IPS-18c (cell line): ENCODE results near the gene GAS6.

Experiments used
- H3K4me3 ChIP-seq: 2 replicates; pipeline ENCODE4 v1.7.0; 2013; ENCODE audit warnings: low read depth, mild to moderate bottlenecking, low read length, moderate library complexity; ENCODE audit not compliant: insufficient read depth
- H3K9me3 ChIP-seq: one replicate; pipeline ENCODE4 v1.6.1; 2013; ENCODE audit warnings: mild to moderate bottlenecking, low read length, moderate library complexity; ENCODE audit not compliant: control insufficient read depth, insufficient read depth

Gene GAS6

DNA sequence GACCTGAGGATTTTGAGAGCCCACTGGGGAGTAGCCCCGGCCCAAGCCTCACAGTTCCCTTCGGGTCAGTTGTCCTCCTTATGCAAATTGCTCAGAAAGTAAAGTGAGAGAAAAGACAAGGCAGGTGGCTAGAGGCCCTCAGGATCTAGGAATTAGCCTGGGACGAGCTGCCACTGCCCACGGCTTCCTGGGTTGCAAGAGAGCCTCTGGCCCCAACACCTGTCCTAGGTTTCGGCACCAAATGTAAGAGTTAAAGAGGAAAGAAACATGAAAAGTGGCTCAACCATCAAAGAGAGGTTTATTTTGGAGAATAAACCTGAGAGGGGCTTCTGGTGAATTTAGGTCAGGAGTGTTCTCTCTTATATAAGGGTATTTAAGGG lies 79.2 kb downstream of the GAS6 start:
- H3K9me3 ChIP-seq: no peaks in the 10 kb centered on the region
- H3K4me3 ChIP-seq: no peak overlapping the region

DNA sequence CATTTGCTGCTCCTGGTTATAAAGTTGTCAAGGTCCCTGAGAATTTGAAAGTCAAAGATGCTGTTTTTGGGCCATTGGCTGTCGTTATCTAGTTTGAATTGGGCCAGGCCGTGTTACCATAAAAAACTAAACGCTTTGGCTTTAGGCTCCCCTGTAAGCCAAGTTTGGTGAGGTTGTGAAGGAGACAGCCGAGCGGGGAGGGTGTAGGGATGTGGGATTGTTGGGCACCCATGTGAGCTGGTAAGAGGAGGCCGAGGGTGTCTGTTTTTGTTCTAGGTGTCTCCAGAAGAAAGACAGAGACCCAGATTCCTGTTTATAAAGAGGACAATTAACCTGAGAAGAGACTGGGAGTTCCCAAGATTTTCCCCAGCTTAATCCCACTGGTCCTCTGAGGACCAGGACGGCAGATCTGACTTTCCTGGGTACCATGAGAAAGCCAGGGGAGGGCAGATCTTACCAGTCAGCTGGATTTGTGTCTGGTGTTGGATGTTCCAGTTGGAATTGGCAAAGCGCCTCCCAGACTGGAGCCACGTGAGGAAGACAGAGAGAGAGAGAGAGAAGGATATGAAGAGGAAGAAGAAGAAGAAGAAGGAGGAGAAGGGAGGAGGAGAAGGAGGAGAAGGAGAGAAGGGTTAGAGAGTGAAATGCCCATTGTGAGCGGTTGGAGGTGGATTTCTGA lies 79.8 kb downstream of the GAS6 start:
- Histone ChIP-seq H3K4me3 (no peak overlapping the region), H3K9me3 (no peaks in the 10 kb centered on the region)

DNA sequence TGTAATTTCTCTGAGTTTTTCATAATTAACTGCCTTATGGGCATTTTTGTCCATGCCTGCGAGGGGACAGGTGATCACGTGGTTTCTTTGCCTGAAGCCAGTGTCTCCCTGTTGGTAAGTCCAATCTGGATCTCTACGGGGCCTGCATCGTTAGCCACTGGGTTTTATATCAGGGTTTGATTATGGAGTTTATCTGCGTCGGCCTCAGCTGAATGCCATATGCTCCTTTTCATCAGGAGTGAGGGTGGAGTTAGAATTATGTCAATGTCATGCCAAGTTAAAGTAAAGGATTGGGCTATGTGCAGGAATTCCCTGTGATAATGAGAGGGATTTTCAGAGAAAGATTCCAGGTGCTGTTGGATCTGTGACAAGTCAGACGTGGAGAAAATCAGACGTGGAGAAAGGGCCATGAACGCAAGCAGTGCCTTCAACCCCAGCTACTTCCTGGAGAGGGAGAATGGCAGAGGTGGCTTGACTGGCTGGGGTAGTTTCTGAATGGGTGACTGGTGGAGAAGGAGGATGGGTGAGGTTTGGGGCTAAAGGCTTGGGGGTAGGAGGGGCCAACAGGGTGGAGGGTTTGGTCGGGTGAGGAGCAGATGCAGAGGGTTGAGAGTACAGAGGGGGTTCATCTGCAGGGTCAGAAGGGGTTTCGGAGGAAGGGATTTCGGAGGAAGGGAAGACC lies 80.5 kb downstream of the GAS6 start:
- Histone ChIP-seq H3K4me3 (no peak overlapping the region), H3K9me3 (no peaks in the 10 kb centered on the region)

DNA sequence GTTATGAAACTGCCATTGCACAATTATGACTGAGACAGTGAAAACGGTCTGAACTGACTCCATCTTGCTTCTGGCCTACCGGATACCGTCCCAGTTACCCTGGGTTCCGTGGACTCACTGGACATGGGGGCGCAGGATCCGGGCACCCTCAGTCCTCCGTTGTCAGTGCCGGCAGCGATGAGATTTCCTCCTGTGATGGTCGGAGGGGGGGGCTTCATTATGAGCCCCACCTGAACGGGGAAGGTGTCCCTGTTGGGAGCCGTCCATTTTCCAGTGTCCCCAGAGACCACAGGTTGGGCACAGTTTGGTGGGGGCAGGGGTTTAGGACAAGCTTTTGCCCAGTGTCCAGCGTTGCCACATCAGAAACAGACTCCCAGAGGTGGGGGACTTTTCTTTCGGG lies 81.4 kb downstream of the GAS6 start:
- no peaks in the 10 kb centered on the region for H3K9me3 ChIP-seq
- no peak overlapping the region for H3K4me3 ChIP-seq

DNA sequence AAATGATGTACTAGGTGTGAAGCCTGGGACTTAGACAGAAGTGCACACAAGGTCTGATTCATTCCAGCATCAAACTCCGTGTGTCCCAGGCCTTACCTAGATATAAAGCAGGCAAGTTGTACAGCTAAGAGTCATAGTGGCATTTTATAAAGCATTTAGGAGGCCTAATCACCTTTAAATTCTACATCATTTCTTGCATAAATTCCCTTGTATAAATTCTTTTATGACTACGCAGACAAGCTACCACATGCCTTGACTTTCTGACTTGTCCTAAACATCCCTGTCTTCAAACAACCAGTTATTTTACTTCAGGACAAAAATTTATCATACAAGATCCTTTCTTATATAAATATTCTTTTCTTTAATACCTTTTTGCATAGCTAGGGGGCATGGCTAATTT lies 82.3 kb downstream of the GAS6 start:
- H3K9me3 ChIP-seq: no peaks in the 10 kb centered on the region

DNA sequence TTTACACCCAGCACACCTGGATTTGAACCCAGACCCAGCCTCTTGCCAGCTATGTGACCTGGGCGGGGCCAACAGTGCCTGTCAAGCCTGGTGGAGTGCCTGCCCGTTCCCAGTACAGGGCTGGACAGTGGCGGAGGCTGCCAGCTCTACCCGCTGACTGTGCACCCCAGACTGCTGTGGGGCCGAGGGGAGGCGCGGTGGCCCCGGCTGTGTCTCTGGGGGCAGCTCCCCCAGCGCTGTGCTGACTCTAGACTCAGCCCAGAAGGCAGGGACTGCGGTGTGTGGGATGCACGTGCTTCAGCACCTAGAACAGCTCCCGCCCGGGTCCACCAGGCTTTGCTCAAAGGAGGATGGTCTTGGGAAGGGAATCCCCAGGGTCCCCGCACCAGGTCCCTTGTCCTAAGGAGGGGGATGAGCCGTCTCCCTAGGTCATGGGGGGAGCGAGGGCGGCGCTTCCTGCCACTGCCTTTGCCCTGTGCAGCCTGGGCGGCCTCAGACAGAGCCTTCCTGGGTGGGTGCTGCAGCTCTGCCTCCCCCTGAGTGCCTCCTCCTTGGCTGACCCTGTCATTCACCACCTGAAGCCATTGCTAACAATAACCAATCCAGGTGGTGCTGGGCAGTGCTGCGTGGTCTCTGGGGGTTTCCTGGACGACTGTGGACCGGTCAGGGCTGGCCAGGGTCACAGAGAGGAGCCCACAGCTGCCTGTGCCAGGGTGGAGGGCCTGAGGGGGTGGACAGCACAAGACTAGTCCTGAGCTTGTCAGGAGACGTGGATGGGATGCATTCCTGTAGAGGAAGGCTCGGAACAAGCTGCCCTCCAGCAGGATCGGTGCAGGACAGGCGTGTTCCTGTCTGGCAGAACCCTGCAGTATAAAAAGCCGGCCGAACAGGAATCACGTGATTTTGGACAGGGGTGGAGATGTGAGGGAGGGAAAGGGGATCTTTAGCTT lies 86.3 kb downstream of the GAS6 start:
- Histone ChIP-seq H3K9me3 (no peaks in the 10 kb centered on the region), H3K4me3 (no peak overlapping the region)

More for the DNA sequence above, 82.3 kb downstream of the GAS6 start:
- no peak overlapping the region for H3K4me3 ChIP-seq

DNA sequence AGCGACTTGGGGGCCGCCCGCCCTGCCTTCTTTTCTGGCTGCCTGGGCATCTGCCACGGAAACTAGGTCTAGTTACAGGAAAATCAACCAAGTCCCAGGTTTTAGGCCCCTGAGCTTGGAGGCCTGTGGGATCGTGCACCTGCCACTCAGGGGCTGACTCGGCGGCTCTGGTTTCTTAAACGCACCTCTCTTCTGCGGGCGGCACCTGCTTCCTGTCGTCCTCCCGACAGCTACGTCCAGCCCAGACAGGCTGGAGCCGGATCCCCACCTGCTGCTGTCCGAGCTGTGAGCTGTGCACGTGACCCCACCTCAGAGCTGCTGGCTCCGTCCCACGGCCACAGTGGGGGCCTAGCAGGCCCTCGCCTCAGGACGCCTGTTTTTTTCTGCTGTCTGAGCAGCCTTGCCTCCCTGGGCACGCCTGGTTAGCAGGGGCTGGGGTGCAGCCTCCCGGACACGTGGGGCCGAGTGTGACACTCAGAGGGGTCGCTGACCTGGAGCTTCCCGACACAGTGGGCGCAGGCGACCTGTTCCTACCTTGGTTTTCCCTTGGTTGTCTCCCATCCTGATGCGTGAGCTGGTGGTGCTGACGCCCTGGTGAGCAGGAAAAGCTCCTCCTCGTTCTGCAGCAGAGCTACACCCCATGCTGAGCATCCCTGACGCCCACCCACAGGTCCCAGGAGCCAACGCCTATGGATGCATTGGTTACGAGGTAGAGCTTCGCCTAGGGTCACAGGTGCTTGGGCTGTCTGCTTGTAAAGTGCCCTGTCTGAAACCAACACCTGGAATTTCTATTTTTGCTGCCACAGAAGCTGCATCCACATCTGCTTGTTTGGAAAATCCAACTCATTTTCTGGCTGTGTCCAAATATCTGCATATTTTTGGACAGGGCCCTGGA lies 87.4 kb downstream of the GAS6 start:
- no peaks in the 10 kb centered on the region for H3K9me3 ChIP-seq
- no peak overlapping the region for H3K4me3 ChIP-seq

DNA sequence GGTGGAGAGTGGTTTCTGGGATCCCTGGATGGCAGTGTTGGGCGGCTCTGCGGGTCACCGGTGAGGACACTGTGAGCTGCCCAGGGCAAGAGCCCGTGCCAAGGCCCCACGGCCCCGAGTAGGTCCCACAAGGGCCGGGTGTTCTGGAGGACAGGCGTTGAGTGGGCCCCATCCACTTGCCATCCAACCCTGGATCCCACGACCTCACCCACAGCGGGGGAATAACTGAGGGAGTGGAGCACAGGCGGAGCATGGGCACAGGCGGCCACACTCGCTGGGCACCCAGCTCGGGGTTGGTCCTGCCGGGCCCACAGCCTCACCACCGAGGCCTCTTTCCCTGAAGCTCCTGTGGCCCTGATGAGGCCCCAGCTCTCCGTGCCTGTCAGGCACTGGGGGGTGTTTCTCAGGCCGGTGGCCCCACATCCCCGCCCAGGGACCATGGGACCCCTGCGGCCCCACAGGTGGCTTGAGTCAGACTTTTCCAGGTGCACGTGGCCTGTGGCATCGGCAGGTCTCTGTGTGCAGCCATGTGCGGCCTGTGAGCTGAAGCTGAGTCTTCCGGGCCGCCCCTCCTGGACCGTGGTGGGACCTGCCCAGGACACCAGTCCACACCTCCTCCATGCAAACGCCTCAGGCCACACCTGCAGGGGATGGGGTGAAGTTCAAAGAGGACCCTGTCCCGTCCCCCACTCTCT lies 88.3 kb downstream of the GAS6 start:
- H3K4me3 ChIP-seq: no peak overlapping the region
- H3K9me3 ChIP-seq: no peaks in the 10 kb centered on the region

DNA sequence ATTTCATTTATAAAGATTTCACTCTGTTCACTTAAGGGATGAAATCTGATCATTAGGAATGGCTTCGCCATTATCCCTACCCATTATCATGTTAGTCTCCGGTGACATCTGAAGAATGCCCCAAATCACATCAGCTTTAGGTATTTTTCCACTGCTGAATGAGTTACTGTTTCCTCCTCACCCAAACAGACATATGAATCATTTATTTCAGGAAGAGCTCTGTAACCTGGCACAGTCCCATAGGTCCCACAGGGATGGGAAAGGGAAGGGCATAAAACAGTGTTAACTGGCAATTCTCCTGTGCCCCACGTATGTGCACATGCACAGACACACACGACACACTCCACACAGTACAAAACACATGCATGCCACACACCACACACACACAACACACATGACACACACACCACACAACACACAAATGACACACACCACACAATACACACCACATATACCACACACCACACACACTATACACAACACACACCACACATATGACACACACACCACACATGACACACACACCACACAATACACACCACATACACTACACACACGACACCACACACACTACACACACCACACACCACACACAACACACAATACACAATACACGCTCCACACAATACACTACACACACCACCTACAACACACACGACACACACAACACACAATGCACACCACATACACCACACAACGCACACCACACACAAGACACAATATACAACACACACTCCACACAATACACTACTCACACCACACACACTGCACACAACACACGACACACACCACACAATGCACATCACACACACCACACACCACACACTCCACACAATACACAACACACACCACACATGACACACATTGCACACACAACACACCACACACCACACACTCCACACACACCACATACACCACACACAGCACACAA lies 89.4 kb downstream of the GAS6 start:
- H3K9me3 ChIP-seq: no peaks in the 10 kb centered on the region
- no peak overlapping the region for H3K4me3 ChIP-seq

DNA sequence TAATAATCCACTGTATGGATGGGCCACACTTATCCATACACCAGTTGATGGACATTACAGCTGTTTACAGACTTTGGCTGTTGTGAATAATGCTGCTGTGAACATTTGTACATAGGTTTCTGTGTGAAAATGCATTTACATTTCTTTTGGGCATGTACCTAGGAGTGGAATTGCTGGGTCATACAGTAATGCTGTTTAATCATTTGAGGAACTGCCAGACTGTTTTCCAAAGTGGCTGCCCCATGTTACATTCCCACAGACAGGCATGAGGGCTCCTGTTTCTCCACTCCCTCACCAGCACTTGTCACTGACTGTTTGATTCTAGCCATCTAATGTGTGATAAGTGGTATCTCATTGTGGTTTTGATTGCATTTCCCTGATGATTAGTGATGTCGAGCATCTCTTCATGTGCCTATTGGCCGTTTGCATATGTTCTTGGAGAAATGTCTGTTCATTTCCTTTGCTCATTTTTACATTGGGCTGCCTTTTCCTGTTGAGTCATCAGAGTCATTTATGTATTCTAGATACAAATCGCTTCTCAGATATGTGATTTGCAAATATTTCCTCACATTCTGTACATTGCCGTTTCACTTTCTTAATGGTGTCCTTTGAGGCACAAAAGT lies 92.1 kb downstream of the GAS6 start:
- Histone ChIP-seq H3K9me3 (no peaks in the 10 kb centered on the region), H3K4me3 (no peak overlapping the region)

DNA sequence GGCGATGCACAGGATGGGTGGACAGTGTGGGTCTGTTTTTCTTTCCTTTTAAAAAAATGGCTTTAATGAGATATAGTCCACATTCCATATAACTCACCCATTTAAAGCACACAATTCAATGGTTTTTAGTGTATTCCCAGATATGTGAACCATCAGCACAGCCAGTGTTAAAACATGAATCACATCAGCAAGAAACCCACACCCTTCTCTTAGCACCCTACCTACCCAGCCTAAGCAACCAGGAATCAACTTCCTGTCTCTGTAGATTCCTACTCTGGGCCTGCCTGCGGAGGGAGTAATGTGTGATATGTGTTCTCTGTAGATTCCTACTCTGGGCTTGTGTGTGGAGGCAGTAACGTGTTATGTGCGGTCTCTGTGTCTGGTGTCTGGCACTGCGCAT lies 92.9 kb downstream of the GAS6 start:
- no peaks in the 10 kb centered on the region for H3K9me3 ChIP-seq
- H3K4me3 ChIP-seq: no peak overlapping the region
